Karpas-422 (cell line): Measurements from ENCODE around the gene PRR14L. TPM values are rescaled to one million over a fixed set of nuclear protein-coding genes. Genes with fewer than 3 reads are reported as not detected.
"Not testable (repeated sequence)": the region's sequence is repeated elsewhere in the genome, so short reads cannot be mapped to it uniquely, and the experiment has no call there.

ENCODE experiments used
- DNase-seq: peaks from one replicate; pipeline ENCODE4 v3.0.0-alpha.2; 2015
- H2AFZ ChIP-seq: fragments of 200-600 bp; sonication (generic); 2 replicates; pipeline ENCODE4 v1.6.1; 2014; ENCODE audit warnings: antibody characterized with exemption, low read length, mixed read lengths
- H3K27ac ChIP-seq: fragments of 200-600 bp; sonication (generic); 2 replicates; pipeline ENCODE4 v1.5.1; 2014; ENCODE audit warnings: mild to moderate bottlenecking, low read length, moderate library complexity
- H3K27me3 ChIP-seq: fragments of 200-600 bp; sonication (generic); 2 replicates; pipeline ENCODE4 v1.6.1; 2014; ENCODE audit warnings: low read length, mixed read lengths
- H3K36me3 ChIP-seq: fragments of 200-600 bp; sonication (generic); 2 replicates; pipeline ENCODE4 v1.6.1; 2014; ENCODE audit warnings: low read length, mixed read lengths; ENCODE audit not compliant: insufficient read depth
- H3K4me1 ChIP-seq: fragments of 200-600 bp; sonication (generic); 2 replicates; pipeline ENCODE4 v1.6.1; 2014; ENCODE audit warnings: mild to moderate bottlenecking, low read length, mixed read lengths
- H3K4me2 ChIP-seq: fragments of 200-600 bp; sonication (generic); 2 replicates; pipeline ENCODE4 v1.6.1; 2014; ENCODE audit warnings: low read length, low read depth, mild to moderate bottlenecking; ENCODE audit not compliant: poor library complexity, severe bottlenecking
- H3K4me3 ChIP-seq: fragments of 200-600 bp; sonication (generic); 2 replicates; pipeline ENCODE4 v1.5.1; 2014; ENCODE audit warnings: mild to moderate bottlenecking, antibody characterized with exemption, low read length, mixed read lengths
- H3K79me2 ChIP-seq: fragments of 200-600 bp; sonication (generic); 2 replicates; pipeline ENCODE4 v1.6.1; 2014; ENCODE audit warnings: mild to moderate bottlenecking, low read length, mixed read lengths
- H3K9ac ChIP-seq: fragments of 200-600 bp; sonication (generic); 2 replicates; pipeline ENCODE4 v1.6.0; 2014; ENCODE audit warnings: low read length
- H3K9me2 ChIP-seq: fragments of 200-600 bp; sonication (generic), shearing (Covaris generic); replicated peaks from 2 replicates; pipeline ENCODE4 v1.6.0; 2014; ENCODE audit warnings: mild to moderate bottlenecking, low read length, moderate library complexity; ENCODE audit not compliant: insufficient read depth
- H3K9me3 ChIP-seq: fragments of 300-700, 200-600 bp; sonication (generic); 2 replicates; pipeline ENCODE4 v1.6.1; 2014; ENCODE audit warnings: low read length, mixed read lengths
- H4K20me1 ChIP-seq: fragments of 200-600 bp; sonication (generic); 2 replicates; pipeline ENCODE4 v1.6.1; 2014; ENCODE audit warnings: mild to moderate bottlenecking, antibody characterized with exemption, low read length, low read depth; ENCODE audit not compliant: insufficient read depth
- total RNA-seq: library from RNA; depleted of rRNA; stranded (reverse); fragments of >200 nt; shearing (Covaris generic); gene quantifications from 2 replicates; pipeline ENCODE4 v1.2.3, GENCODE V29; 2014; ENCODE audit warnings: low replicate concordance

The PRR14L gene
- total RNA-seq, 1 experiment from 2014 or later = 26.0 TPM

GRCh38 chr22:31723723-31724122 is 26.2 kb downstream of the PRR14L start:
- Histone ChIP-seq H2AFZ (no peak overlapping the region), H3K79me2 (peaks cover 49% of the 10 kb centered on the region), H3K27ac (no peak overlapping the region), H3K4me2 (no peak overlapping the region), H3K27me3 (no peaks in the 10 kb centered on the region), H3K9ac (no peak overlapping the region), H3K4me1 (no peaks in the 10 kb centered on the region), H3K36me3 (peaks cover 15% of the 10 kb centered on the region; the same call in 1 of the 2 replicates), H3K4me3 (no peak overlapping the region), H3K9me2 (no peaks in the 10 kb centered on the region), H3K9me3 (no peaks in the 10 kb centered on the region), H4K20me1 (no peaks in the 10 kb centered on the region)
- DNase-seq = no peak

DNA sequence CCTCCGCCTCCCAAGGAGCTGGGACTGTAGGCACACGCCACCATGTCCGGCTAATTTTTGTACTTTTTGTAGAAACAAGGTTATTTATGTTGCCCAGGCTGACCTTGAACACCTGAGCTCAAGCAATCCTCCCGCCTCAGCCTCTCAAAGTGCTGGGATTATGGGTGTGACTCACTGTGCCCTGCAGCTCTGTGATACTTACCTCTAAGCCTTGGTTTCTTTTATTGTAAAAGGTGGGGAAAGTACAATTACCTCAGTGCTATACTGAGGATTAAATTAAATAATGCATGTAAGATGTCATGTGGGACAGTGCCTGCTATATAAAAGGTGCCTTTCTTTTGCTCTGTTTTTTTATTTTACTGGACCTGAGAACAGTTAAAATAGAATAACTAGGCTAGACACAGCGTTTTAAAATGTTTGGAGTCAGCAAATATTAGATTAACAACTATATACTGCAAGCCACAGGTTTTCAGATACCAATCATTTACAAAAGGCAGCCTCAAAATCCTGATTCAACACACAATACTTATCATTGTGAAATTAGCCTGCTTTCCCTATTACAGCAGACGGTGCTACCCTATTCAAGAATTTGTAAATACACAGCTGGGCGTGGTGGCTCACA is 30.0 kb downstream of the PRR14L start:
- no peak for DNase-seq
- no peak overlapping the region for H3K4me3 ChIP-seq
- H3K9me2 ChIP-seq = no peaks in the 10 kb centered on the region
- no peaks in the 10 kb centered on the region for H4K20me1 ChIP-seq
- no peak overlapping the region for H3K4me2 ChIP-seq
- H3K79me2 ChIP-seq = peaks cover 40% of the 10 kb centered on the region
- H3K4me1 ChIP-seq = no peaks in the 10 kb centered on the region
- no peak overlapping the region for H3K9ac ChIP-seq
- H3K27me3 ChIP-seq = no peaks in the 10 kb centered on the region
- H3K27ac ChIP-seq = no peak overlapping the region
- peaks cover 31% of the 10 kb centered on the region; the same call in 1 of the 2 replicates for H3K36me3 ChIP-seq
- no peak overlapping the region for H2AFZ ChIP-seq
- H3K9me3 ChIP-seq = no peaks in the 10 kb centered on the region

GRCh38 chr22:31715147-31715778 is 34.7 kb downstream of the PRR14L start:
- H3K79me2 ChIP-seq = peaks cover 36% of the 10 kb centered on the region
- no peaks in the 10 kb centered on the region for H3K9me2 ChIP-seq
- no peak overlapping the region for H3K27ac ChIP-seq
- H3K9ac ChIP-seq = no peak overlapping the region
- no peak overlapping the region for H3K4me2 ChIP-seq
- H2AFZ ChIP-seq = no peak overlapping the region
- H3K27me3 ChIP-seq = no peaks in the 10 kb centered on the region
- DNase-seq = no peak
- H3K9me3 ChIP-seq = no peaks in the 10 kb centered on the region
- H3K36me3 ChIP-seq = peaks cover 46% of the 10 kb centered on the region; the same call in 1 of the 2 replicates
- H3K4me1 ChIP-seq = no peaks in the 10 kb centered on the region
- H3K4me3 ChIP-seq = no peak overlapping the region
- no peaks in the 10 kb centered on the region for H4K20me1 ChIP-seq

DNA sequence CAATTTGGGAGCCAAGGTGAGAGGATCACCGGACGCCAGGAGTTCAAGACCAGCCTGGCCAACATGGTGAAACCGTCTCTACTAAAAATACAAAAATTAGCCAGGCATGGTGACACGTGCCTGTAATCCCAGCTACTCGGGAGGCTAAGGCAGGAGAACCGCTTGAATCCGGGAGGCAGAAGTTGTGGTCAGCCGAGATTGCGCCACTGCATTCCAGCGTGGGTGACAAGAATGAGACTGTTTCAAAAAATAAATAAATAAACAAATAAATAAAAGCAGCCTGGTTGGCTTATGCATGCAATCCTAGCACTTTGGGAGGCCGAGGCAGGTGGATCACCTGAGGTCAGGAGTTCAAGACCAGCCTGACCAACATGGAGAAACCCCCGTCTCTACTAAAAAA is 38.7 kb downstream of the PRR14L start:
- H3K79me2 ChIP-seq = peaks cover 35% of the 10 kb centered on the region
- H3K36me3 ChIP-seq = peaks cover 37% of the 10 kb centered on the region; the same call in 1 of the 2 replicates
- not testable (repeated sequence) for H3K27ac ChIP-seq, DNase-seq, H3K4me2 ChIP-seq, H3K4me3 ChIP-seq, H4K20me1 ChIP-seq, H3K9me3 ChIP-seq, H3K27me3 ChIP-seq, H2AFZ ChIP-seq, H3K9me2 ChIP-seq, H3K4me1 ChIP-seq, H3K9ac ChIP-seq

GRCh38 chr22:31707519-31707918 is 42.4 kb downstream of the PRR14L start:
- H3K27me3 ChIP-seq = no peaks in the 10 kb centered on the region
- no peaks in the 10 kb centered on the region for H4K20me1 ChIP-seq
- no peaks in the 10 kb centered on the region for H3K9me3 ChIP-seq
- no peak overlapping the region for H3K4me3 ChIP-seq
- peaks cover 29% of the 10 kb centered on the region; the same call in 1 of the 2 replicates for H3K36me3 ChIP-seq
- H2AFZ ChIP-seq = no peak overlapping the region
- H3K9ac ChIP-seq = no peak overlapping the region
- no peak for DNase-seq
- H3K4me2 ChIP-seq = no peak overlapping the region
- no peaks in the 10 kb centered on the region for H3K4me1 ChIP-seq
- no peaks in the 10 kb centered on the region for H3K9me2 ChIP-seq
- H3K27ac ChIP-seq = no peak overlapping the region
- peaks cover 17% of the 10 kb centered on the region for H3K79me2 ChIP-seq

GRCh38 chr22:31695423-31695822 is 54.5 kb downstream of the PRR14L start:
- no peaks in the 10 kb centered on the region for H3K79me2 ChIP-seq
- H3K9ac ChIP-seq = no peak overlapping the region
- no peak overlapping the region for H3K4me3 ChIP-seq
- no peaks in the 10 kb centered on the region for H3K27me3 ChIP-seq
- H4K20me1 ChIP-seq = no peaks in the 10 kb centered on the region
- H3K9me2 ChIP-seq = no peaks in the 10 kb centered on the region
- H3K27ac ChIP-seq = no peak overlapping the region
- no peak overlapping the region for H3K4me2 ChIP-seq
- no peaks in the 10 kb centered on the region for H3K4me1 ChIP-seq
- peaks cover 37% of the 10 kb centered on the region; the same call in 1 of the 2 replicates for H3K36me3 ChIP-seq
- no peak overlapping the region for H2AFZ ChIP-seq
- DNase-seq = no peak
- no peaks in the 10 kb centered on the region for H3K9me3 ChIP-seq

- H3K9me2 ChIP-seq, H3K4me3 ChIP-seq, H3K9me3 ChIP-seq, H4K20me1 ChIP-seq, H3K27ac ChIP-seq, H3K79me2 ChIP-seq, DNase-seq, H3K27me3 ChIP-seq, H2AFZ ChIP-seq, H3K4me1 ChIP-seq, H3K4me2 ChIP-seq, H3K9ac ChIP-seq: not testable (repeated sequence)
- H3K36me3 ChIP-seq = peaks cover 30% of the 10 kb centered on the region; the same call in 1 of the 2 replicates
These were observed 55.9 kb downstream of the PRR14L start for GRCh38 chr22:31694046-31694445.

- Histone ChIP-seq H3K27ac (no peak overlapping the region), H3K36me3 (peaks cover 29% of the 10 kb centered on the region; the same call in 1 of the 2 replicates), H4K20me1 (no peaks in the 10 kb centered on the region), H3K9me2 (no peaks in the 10 kb centered on the region), H2AFZ (no peak overlapping the region), H3K4me1 (no peaks in the 10 kb centered on the region), H3K4me3 (no peak overlapping the region), H3K9me3 (no peaks in the 10 kb centered on the region), H3K9ac (no peak overlapping the region), H3K4me2 (no peak overlapping the region), H3K79me2 (no peaks in the 10 kb centered on the region), H3K27me3 (no peaks in the 10 kb centered on the region)
- DNase-seq = no peak
These were observed 57.6 kb downstream of the PRR14L start for GRCh38 chr22:31692186-31692886.
